Fibroblast of villous mesenchyme (primary cell): Measurements from ENCODE around the gene MARVELD1. TPM values are rescaled to one million over a fixed set of nuclear protein-coding genes. Genes with fewer than 3 reads are reported as not detected.

Experiments used
- DNase-seq: peaks from one replicate; pipeline ENCODE4 v3.0.0-alpha.2; 2010; ENCODE audit warnings: low read depth
- H3K4me3 ChIP-seq: 2 replicates; pipeline ENCODE4 v1.5.1; 2011; ENCODE audit warnings: low read depth, mild to moderate bottlenecking, low read length
- CTCF ChIP-seq: IDR thresholded peaks from 2 replicates; pipeline ENCODE4 v1.5.1; 2012; ENCODE audit warnings: low read depth, mild to moderate bottlenecking, low read length; ENCODE audit not compliant: insufficient read depth
- total RNA-seq: library from RNA; depleted of rRNA; stranded (reverse); fragments of >200 nt; gene quantifications from 2 replicates; pipeline ENCODE4 v1.2.3, GENCODE V29; 2012

The MARVELD1 gene
- total RNA-seq, 1 donor, result 44.0 TPM

- no peak for TF ChIP-seq CTCF
- no peak overlapping the region for H3K4me3 ChIP-seq
- DNase-seq, result no peak
Measured at GRCh38 chr10:97755718-97756117, 42.2 kb downstream of the MARVELD1 start.

- no peak for DNase-seq
- H3K4me3 ChIP-seq, result no peak overlapping the region
- TF ChIP-seq CTCF, result no peak
Measured at GRCh38 chr10:97757471-97757870, 43.9 kb downstream of the MARVELD1 start.

GRCh38 chr10:97759158-97759887 is 45.8 kb downstream of the MARVELD1 start:
- peak; percentile 94 for TF ChIP-seq CTCF
- peak; percentile 64 for DNase-seq
- no peak overlapping the region for H3K4me3 ChIP-seq

- DNase-seq, result no peak
- no peak for TF ChIP-seq CTCF
- H3K4me3 ChIP-seq, result no peak overlapping the region
Measured at GRCh38 chr10:97759946-97760345, 46.4 kb downstream of the MARVELD1 start.

GRCh38 chr10:97760461-97761257 is 47.1 kb downstream of the MARVELD1 start:
- no peak for TF ChIP-seq CTCF
- no peak overlapping the region for H3K4me3 ChIP-seq
- no peak for DNase-seq

- DNase-seq, result no peak
- no peak overlapping the region for H3K4me3 ChIP-seq
- no peak for TF ChIP-seq CTCF
Measured at GRCh38 chr10:97761331-97761865, 47.9 kb downstream of the MARVELD1 start.
